T-helper 9 cell (primary cell): Measurements from ENCODE around the gene RNH1.

Source experiments
- DNase-seq: peaks from one replicate; pipeline ENCODE4 v3.0.0-alpha.2; 2020

RNH1 gene

GRCh38 chr11:536841-537621, 30.0 kb upstream of the RNH1 start, which contains the start of gene LRRC56:
TSS of gene LRRC56 (plus strand) at chr11:537527. CDS start at chr11:540685, 3,158 bp downstream.
- peak; percentile 87 for DNase-seq

- DNase-seq, result peak; percentile 95
These were observed 28.7 kb upstream of the RNH1 start, which contains the start of gene HRAS for GRCh38 chr11:535519-536454. TSS of gene HRAS (minus strand) at chr11:535576.

GRCh38 chr11:535210-535518, 28.1 kb upstream of the RNH1 start:
- no peak for DNase-seq

GRCh38 chr11:534396-535209, 27.6 kb upstream of the RNH1 start:
- no peak for DNase-seq

GRCh38 chr11:533586-534395, 26.7 kb upstream of the RNH1 start:
- no peak for DNase-seq

GRCh38 chr11:532986-533585, 26.0 kb upstream of the RNH1 start:
- DNase-seq, result no peak

- DNase-seq, result no peak
These were observed 25.5 kb upstream of the RNH1 start for GRCh38 chr11:532527-532985.

- DNase-seq, result no peak
These were observed 25.0 kb upstream of the RNH1 start for GRCh38 chr11:531919-532526.

- no peak for DNase-seq
These were observed 24.2 kb upstream of the RNH1 start for GRCh38 chr11:530960-531831.

GRCh38 chr11:529728-530411, 22.8 kb upstream of the RNH1 start:
- DNase-seq, result no peak

GRCh38 chr11:528815-529727, 22.0 kb upstream of the RNH1 start:
- DNase-seq, result no peak

- DNase-seq, result no peak
These were observed 21.2 kb upstream of the RNH1 start for GRCh38 chr11:528166-528814.

GRCh38 chr11:526192-526591, 19.1 kb upstream of the RNH1 start:
- no peak for DNase-seq

- no peak for DNase-seq
These were observed 14.2 kb upstream of the RNH1 start for GRCh38 chr11:521177-521688.

GRCh38 chr11:520428-521176, 13.6 kb upstream of the RNH1 start:
- DNase-seq, result no peak

GRCh38 chr11:518463-519202, 11.6 kb upstream of the RNH1 start:
- DNase-seq, result peak; percentile 91
